ENCODE results near the gene CATSPER2. TPM values are rescaled to one million over a fixed set of nuclear protein-coding genes. Genes with fewer than 3 reads are reported as not detected.
"Not testable (repeated sequence)": the region's sequence is repeated elsewhere in the genome, so short reads cannot be mapped to it uniquely, and the experiment has no call there.

Gene CATSPER2
- total RNA-seq, result 3.1 and 3.3 TPM in 2 replicates
- long read RNA-seq, partial matches to known transcripts, result 0 of 1 reads
- long read RNA-seq, other reads (novel, unspliced or antisense), result 1 of 1 reads

DNA sequence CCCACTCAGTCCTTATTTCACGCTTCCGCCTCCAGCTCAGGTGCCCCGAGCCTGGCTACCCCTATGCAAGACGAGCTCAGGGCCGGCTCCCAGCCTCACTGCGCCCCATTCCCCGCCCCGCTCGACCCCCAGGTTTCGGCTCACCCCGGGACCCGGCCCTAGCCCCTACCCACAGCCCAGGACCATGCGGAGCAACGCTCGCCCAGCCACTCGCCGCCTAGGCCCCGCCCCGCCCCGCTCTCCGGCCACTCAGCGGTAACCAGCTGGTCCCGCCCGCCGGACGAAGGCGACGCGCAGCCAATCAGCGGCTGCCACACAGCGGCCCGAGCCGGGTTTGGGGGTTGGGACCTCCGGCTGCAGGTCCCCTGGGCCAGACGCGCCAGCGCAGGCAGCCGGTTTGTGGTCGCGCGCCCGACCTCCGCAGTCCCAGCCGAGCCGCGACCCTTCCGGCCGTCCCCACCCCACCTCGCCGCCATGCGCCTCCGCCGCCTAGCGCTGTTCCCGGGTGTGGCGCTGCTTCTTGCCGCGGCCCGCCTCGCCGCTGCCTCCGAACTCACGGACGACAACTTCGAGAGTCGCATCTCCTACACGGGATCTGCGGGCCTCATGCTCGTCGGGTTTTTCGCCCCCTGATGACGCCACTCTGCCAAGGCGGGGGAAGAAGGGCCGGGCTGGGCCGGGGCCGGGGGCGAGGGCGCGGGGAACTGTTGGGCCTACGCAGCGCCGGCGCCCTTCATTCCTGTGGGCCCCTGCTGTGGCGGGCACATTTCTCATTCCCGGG lies at the start of gene CATSPER2:
Gene CATSPER2, minus strand, starts transcription at position 196 of the 781 bp plus-strand sequence. CDS start 783 bp downstream, outside the sequence.
- Mint-ChIP-seq H3K27ac (ENCODE audit: unreplicated experiment) (no peak within 1 kb of the TSS), H3K4me1 (ENCODE audit: unreplicated experiment) (no peaks in the 10 kb centered on the region), H3K27me3 (ENCODE audit: unreplicated experiment) (no peaks in the 10 kb centered on the region), H3K36me3 (ENCODE audit: unreplicated experiment) (peaks cover 7% of the 10 kb centered on the region), H3K9me3 (ENCODE audit: unreplicated experiment) (no peaks in the 10 kb centered on the region), H3K4me3 (ENCODE audit: unreplicated experiment) (no peak within 1 kb of the TSS)
- DNase-seq (ENCODE audit: extremely low spot score, unreplicated experiment), result no peak
- TF ChIP-seq, protein P1, sequence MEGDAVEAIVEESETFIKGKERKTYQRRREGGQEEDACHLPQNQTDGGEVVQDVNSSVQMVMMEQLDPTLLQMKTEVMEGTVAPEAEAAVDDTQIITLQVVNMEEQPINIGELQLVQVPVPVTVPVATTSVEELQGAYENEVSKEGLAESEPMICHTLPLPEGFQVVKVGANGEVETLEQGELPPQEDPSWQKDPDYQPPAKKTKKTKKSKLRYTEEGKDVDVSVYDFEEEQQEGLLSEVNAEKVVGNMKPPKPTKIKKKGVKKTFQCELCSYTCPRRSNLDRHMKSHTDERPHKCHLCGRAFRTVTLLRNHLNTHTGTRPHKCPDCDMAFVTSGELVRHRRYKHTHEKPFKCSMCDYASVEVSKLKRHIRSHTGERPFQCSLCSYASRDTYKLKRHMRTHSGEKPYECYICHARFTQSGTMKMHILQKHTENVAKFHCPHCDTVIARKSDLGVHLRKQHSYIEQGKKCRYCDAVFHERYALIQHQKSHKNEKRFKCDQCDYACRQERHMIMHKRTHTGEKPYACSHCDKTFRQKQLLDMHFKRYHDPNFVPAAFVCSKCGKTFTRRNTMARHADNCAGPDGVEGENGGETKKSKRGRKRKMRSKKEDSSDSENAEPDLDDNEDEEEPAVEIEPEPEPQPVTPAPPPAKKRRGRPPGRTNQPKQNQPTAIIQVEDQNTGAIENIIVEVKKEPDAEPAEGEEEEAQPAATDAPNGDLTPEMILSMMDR (IDR thresholded peaks at IDR 0.05), result no peak

DNA sequence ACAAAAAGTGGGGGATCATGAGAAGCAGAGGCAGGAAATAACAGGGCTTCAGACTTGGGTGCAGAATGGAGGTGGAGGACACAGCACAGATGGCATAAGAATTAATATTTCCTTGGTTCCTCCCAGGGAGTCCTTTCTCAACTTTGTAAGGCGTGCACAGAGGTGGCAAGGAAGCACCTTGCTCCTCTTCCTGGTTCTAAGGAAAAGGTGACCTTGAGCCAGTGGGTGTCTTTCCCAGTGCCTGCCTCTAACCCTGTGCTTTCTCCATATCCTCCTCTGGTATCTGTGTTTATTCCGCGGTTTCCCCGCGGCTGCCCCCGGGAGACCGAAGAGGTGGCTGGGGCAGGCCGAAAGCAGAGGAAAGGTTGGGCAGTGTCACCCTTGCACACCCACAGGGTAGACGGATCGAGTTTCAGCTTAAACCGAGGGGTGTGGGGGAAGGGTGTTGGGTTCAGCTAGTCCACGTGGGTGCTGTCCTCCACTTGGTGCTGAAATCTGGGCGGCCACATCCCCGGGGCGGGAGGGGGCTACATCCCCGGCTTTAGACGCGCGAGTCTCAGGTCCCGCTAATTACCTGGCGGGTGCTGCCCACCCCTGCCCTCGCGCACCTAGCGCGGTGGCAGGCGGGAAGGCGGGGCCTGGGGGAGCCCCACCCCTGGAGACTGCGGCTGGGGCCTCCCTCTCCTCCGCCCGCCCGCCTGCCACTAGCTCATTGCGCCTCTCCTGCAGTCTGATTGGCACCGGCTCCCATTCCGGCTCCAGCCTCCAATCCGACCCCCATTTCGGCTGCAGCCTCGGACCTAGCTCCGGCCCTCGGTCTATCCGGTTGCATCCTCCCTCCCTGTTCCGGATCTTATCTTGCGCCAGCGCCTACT lies 44.7 kb upstream of the CATSPER2 start, which contains the start of gene CKMT1A:
Gene CKMT1A, plus strand, starts transcription at position 712 of the 875 bp plus-strand sequence. CDS start 192 bp downstream, outside the sequence.
- not testable (repeated sequence) for H3K9me3 Mint-ChIP-seq (ENCODE audit: unreplicated experiment); H3K36me3 Mint-ChIP-seq (ENCODE audit: unreplicated experiment); H3K4me3 Mint-ChIP-seq (ENCODE audit: unreplicated experiment); H3K27ac Mint-ChIP-seq (ENCODE audit: unreplicated experiment); DNase-seq (ENCODE audit: extremely low spot score, unreplicated experiment); H3K4me1 Mint-ChIP-seq (ENCODE audit: unreplicated experiment)
- H3K27me3 Mint-ChIP-seq (ENCODE audit: unreplicated experiment), result peaks cover 15% of the 10 kb centered on the region

DNA sequence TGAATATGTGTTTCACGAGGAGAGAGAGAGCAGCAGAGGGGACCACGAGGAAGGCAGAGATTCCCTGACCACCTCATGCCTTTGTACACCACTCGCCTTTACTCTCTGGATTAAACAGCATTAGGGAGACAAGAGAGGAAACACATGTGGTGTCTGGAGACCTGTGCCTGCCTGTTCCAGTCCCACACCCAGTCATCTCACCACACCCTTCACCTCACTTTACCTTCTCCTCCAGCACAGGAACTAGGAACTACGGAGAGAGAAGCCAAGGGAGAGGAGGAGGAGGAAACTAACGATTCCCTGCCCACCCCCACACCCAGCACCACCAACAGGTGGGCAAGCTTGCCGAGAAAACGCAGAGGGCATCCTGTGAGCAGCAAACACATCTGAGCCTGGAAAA lies 44.0 kb upstream of the CATSPER2 start:
- not testable (repeated sequence) for H3K4me1 Mint-ChIP-seq (ENCODE audit: unreplicated experiment); H3K9me3 Mint-ChIP-seq (ENCODE audit: unreplicated experiment); DNase-seq (ENCODE audit: extremely low spot score, unreplicated experiment); H3K36me3 Mint-ChIP-seq (ENCODE audit: unreplicated experiment); H3K4me3 Mint-ChIP-seq (ENCODE audit: unreplicated experiment); H3K27ac Mint-ChIP-seq (ENCODE audit: unreplicated experiment)
- H3K27me3 Mint-ChIP-seq (ENCODE audit: unreplicated experiment), result peaks cover 13% of the 10 kb centered on the region

DNA sequence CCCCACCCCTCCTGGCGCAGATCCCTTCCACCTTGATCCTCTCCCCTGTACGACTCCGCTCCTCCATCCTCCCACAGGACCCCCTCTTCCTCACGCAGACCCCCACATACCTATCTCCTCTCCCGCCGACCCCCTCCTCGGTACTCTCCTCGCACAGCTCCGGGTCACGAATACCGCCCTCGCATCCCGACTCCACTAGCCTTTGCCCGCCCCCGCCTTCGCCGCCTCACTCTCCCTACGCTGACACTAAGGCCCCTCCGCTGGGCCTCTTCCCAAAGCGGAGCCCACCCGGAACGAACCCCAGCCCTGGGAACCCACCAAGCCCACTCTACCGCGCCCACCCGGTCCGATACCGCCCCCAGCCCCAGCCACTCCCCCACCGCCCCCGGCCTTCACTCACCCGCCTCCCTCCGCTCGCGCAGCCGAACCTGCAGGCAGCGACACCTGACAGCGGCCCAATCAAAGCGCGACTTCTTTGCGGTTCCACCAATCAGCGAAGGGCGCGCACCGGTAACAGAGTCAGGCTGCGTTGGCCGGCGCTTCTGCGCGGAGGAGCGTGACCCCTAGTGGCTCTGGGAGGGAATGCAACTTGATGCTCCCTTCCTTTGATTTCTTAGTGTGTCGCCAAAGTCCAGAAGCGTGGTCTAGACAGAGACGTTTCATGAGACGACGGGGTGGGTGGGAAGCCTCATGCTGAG lies 41.1 kb upstream of the CATSPER2 start:
- H3K4me3 Mint-ChIP-seq (ENCODE audit: unreplicated experiment); H3K36me3 Mint-ChIP-seq (ENCODE audit: unreplicated experiment); H3K27me3 Mint-ChIP-seq (ENCODE audit: unreplicated experiment); H3K27ac Mint-ChIP-seq (ENCODE audit: unreplicated experiment); DNase-seq (ENCODE audit: extremely low spot score, unreplicated experiment); H3K4me1 Mint-ChIP-seq (ENCODE audit: unreplicated experiment); H3K9me3 Mint-ChIP-seq (ENCODE audit: unreplicated experiment): not testable (repeated sequence)

DNA sequence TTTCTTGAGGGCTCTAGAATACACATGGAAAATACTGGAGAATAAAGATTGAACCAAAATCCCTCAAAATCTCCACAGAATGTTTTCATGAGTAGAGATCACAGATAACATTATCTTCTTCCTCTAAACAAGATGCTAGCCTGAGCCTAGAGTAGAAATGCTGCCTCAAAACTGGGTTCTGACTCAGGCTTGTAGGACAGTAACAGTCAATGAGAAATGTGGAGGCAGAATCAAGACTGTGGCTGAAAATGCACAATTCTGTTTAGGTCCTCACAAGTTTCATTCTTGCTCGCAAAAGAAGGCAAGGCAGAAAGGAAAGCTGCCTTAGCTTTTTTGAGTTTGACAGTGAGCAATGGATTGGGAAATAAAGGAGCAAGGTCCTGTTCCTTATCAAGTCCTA lies 25.5 kb upstream of the CATSPER2 start:
- H3K9me3 Mint-ChIP-seq (ENCODE audit: unreplicated experiment); H3K4me1 Mint-ChIP-seq (ENCODE audit: unreplicated experiment); H3K36me3 Mint-ChIP-seq (ENCODE audit: unreplicated experiment); H3K27ac Mint-ChIP-seq (ENCODE audit: unreplicated experiment); H3K4me3 Mint-ChIP-seq (ENCODE audit: unreplicated experiment); H3K27me3 Mint-ChIP-seq (ENCODE audit: unreplicated experiment); DNase-seq (ENCODE audit: extremely low spot score, unreplicated experiment): not testable (repeated sequence)

DNA sequence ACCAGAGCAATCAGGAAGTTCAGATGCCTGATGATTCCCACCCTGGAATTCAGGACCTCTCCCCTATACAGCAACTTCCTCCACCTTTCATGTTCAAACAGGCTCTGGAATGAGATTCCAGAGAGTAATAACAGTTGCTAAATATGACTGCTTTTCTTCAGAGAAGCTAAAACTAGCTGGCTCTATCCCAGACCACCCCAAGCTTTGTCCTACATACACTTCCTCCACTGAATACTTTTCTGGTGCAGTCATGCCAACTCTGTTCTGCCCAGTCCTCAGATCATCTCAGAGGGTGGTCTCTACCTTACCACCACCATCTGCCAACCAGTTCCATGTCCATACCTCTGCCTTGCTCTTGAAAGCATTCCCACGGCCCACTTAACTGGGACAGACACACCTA lies 17.5 kb upstream of the CATSPER2 start:
- not testable (repeated sequence) for H3K27ac Mint-ChIP-seq (ENCODE audit: unreplicated experiment); H3K4me3 Mint-ChIP-seq (ENCODE audit: unreplicated experiment); H3K27me3 Mint-ChIP-seq (ENCODE audit: unreplicated experiment); H3K36me3 Mint-ChIP-seq (ENCODE audit: unreplicated experiment); H3K4me1 Mint-ChIP-seq (ENCODE audit: unreplicated experiment); H3K9me3 Mint-ChIP-seq (ENCODE audit: unreplicated experiment); DNase-seq (ENCODE audit: extremely low spot score, unreplicated experiment)

DNA sequence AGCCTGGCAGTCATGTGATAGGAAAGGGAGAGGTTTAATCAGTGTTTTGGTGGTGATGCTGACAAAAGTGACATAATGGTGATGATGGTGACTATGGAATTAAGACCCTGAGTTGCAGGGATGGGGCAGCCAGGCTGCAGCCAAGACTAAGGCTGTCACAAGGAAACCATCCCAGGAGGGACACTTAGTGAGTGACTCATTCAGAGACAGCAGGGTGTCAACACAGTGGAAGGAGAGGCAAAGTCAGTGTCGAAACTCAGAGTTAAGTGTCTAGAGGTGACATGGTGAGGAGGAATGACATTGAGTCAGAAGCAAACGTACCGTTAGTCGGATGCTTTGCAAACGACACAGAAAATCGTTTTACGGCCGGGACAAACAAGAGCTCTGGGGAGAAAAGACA lies 14.7 kb upstream of the CATSPER2 start:
- H3K27ac Mint-ChIP-seq (ENCODE audit: unreplicated experiment); H3K27me3 Mint-ChIP-seq (ENCODE audit: unreplicated experiment); H3K4me3 Mint-ChIP-seq (ENCODE audit: unreplicated experiment); DNase-seq (ENCODE audit: extremely low spot score, unreplicated experiment); H3K9me3 Mint-ChIP-seq (ENCODE audit: unreplicated experiment); H3K4me1 Mint-ChIP-seq (ENCODE audit: unreplicated experiment); H3K36me3 Mint-ChIP-seq (ENCODE audit: unreplicated experiment): not testable (repeated sequence)

DNA sequence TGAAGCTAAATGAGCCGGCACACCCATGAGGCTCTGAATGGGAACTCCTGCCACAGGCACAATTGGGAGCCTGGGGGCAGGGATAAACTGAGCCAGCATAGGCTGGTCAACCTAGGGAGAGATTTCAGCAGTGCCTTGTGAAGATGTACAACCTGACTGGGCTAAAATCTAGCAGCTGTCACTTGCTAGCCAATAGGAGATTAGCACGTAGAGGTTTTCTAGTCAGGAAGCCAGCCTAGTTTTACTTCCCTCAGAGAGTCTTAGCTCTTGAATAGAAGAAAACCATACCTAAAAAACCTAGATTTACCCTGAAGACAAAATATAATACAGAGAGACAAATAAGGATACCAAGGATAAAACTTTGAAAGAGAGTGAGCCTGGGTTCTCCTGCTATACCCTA lies 13.6 kb upstream of the CATSPER2 start:
- H3K27ac Mint-ChIP-seq (ENCODE audit: unreplicated experiment); H3K4me3 Mint-ChIP-seq (ENCODE audit: unreplicated experiment); H3K36me3 Mint-ChIP-seq (ENCODE audit: unreplicated experiment); H3K27me3 Mint-ChIP-seq (ENCODE audit: unreplicated experiment); H3K9me3 Mint-ChIP-seq (ENCODE audit: unreplicated experiment); DNase-seq (ENCODE audit: extremely low spot score, unreplicated experiment); H3K4me1 Mint-ChIP-seq (ENCODE audit: unreplicated experiment): not testable (repeated sequence)

DNA sequence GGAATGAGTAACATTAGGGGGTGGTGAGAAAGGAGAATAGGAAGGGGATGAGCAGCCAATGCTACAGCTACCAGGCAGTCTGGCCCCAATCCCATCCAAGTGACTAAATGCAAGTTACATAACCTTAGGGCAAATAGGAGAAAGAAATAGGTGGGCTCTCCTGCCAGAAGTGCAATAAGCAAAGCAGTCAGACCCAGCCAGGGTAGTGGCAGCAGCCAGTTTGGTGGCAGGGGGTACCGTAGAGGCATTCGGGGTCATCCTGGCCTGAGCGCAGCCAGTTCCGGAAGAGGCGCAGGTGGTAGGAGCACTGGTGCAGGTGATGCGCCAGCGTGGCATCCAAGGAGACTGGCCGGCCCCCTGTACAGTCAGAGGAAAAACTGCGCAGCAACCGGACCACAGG lies 11.1 kb upstream of the CATSPER2 start:
- H3K36me3 Mint-ChIP-seq (ENCODE audit: unreplicated experiment); H3K4me3 Mint-ChIP-seq (ENCODE audit: unreplicated experiment); DNase-seq (ENCODE audit: extremely low spot score, unreplicated experiment); H3K4me1 Mint-ChIP-seq (ENCODE audit: unreplicated experiment); H3K9me3 Mint-ChIP-seq (ENCODE audit: unreplicated experiment); H3K27me3 Mint-ChIP-seq (ENCODE audit: unreplicated experiment); H3K27ac Mint-ChIP-seq (ENCODE audit: unreplicated experiment): not testable (repeated sequence)

DNA sequence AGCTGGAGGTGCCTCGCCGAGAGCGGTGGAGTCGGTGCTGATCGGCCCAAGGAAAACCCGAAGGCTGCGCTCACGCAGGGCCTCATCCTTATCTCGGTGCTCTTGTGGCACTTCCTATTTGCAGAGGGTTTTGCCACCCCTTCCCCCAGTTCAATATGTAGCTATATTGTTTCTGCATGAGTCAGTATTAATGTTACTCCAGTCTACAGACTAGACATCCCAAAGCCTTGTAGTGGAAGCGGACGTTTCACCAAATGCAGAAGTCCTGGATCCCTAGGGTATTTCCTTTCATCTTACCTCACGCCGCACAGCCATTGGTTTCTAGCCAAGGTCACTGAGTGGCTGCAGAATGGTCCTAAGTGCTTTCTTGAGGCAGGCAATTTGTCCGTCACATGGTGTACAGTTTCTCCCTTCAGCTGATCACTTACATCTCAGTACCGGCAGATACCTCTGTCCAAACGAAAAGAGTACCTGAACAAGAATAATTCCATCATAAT lies 834 bp upstream of the CATSPER2 start:
- not testable (repeated sequence) for H3K27ac Mint-ChIP-seq (ENCODE audit: unreplicated experiment); H3K27me3 Mint-ChIP-seq (ENCODE audit: unreplicated experiment); H3K4me1 Mint-ChIP-seq (ENCODE audit: unreplicated experiment); DNase-seq (ENCODE audit: extremely low spot score, unreplicated experiment); H3K4me3 Mint-ChIP-seq (ENCODE audit: unreplicated experiment); H3K9me3 Mint-ChIP-seq (ENCODE audit: unreplicated experiment); H3K36me3 Mint-ChIP-seq (ENCODE audit: unreplicated experiment)
